HEK293 (cell line): Measurements from ENCODE around the gene CDH24.
"Not testable (repeated sequence)": the region's sequence is repeated elsewhere in the genome, so short reads cannot be mapped to it uniquely, and the experiment has no call there.

Experiments
- CTCF ChIA-PET: fragments of 350-600 bp; formaldehyde crosslinking; extraction: SDS; loops from one replicate; lab custom pipeline; 2021; ENCODE audit warnings: antibody characterized with exemption; lab: Yijun Ruan, JAX
- POLR2A ChIA-PET: fragments of 300-600 bp; formaldehyde crosslinking; extraction: SDS; loops from one replicate; lab custom pipeline; 2020; ENCODE audit warnings: antibody characterized with exemption, inconsistent platforms; lab: Yijun Ruan, JAX
- H3K27ac ChIP-seq: fragments of 200-500 bp; sonication (Bioruptor generic); 2 replicates; pipeline ENCODE4 v1.5.1; 2014; ENCODE audit warnings: low read depth, low read length, control low read depth, inconsistent platforms; ENCODE audit errors: extremely low read depth
- H3K36me3 ChIP-seq, 2 experiments: fragments of 200-500 bp in 1 of 2; sonication (Bioruptor generic) in 1 of 2; 1 replicate in 1 of 2; 2 replicates in 1 of 2; pipeline ENCODE4 v1.5.1; 2014 to 2017; ENCODE audit warnings: inconsistent platforms in 2 of 2, low read length in 2 of 2; ENCODE audit not compliant: control insufficient read depth in 2 of 2, insufficient read depth in 1 of 2
- H3K4me1 ChIP-seq: fragments of 200-500 bp; sonication (Bioruptor generic); 2 replicates; pipeline ENCODE4 v1.5.1; 2014; ENCODE audit warnings: mild to moderate bottlenecking, low read length, inconsistent platforms; ENCODE audit not compliant: control insufficient read depth, insufficient read depth
- H3K4me3 ChIP-seq: 2 replicates; pipeline ENCODE4 v1.5.1; 2011; ENCODE audit warnings: low read depth, mild to moderate bottlenecking, control low read depth, low read length, moderate library complexity
- H3K9me3 ChIP-seq: fragments of 200-500 bp; sonication (Bioruptor generic); 2 replicates; pipeline ENCODE4 v1.5.1; 2014; ENCODE audit warnings: low read depth, low read length, inconsistent platforms; ENCODE audit not compliant: control insufficient read depth, insufficient read depth
- GLIS1 ChIP-seq: fragments of 450-650 bp; formaldehyde crosslinking; IDR thresholded peaks from 2 replicates; pipeline ENCODE4 v1.5.1; 2016; ENCODE audit warnings: missing biosample characterization, missing genetic modification characterization
- HOXA7 ChIP-seq: sonication (generic); formaldehyde crosslinking; IDR thresholded peaks from 2 replicates; pipeline ENCODE4 v1.8.1; 2022; ENCODE audit warnings: missing genetic modification reagents, borderline replicate concordance
- PATZ1 ChIP-seq: fragments of 450-650 bp; formaldehyde crosslinking; IDR thresholded peaks from 2 replicates; pipeline ENCODE4 v1.5.1; 2016; ENCODE audit warnings: missing biosample characterization, missing genetic modification characterization
- SCRT1 ChIP-seq: fragments of 450-650 bp; formaldehyde crosslinking; IDR thresholded peaks from 2 replicates; pipeline ENCODE4 v1.5.1; 2016; ENCODE audit warnings: missing biosample characterization, missing genetic modification characterization, borderline replicate concordance
- ZFP41 ChIP-seq: fragments of 450-650 bp; formaldehyde crosslinking; IDR thresholded peaks from 2 replicates; pipeline ENCODE4 v1.5.1; 2016; ENCODE audit warnings: missing biosample characterization, missing genetic modification characterization, borderline replicate concordance
- ZNF121 ChIP-seq: fragments of 450-650 bp; formaldehyde crosslinking; IDR thresholded peaks from 2 replicates; pipeline ENCODE4 v1.5.1; 2016; ENCODE audit warnings: missing biosample characterization, missing genetic modification characterization
- ZNF132 ChIP-seq: fragments of 450-650 bp; formaldehyde crosslinking; IDR thresholded peaks from 2 replicates; pipeline ENCODE4 v1.5.1; 2017; ENCODE audit warnings: missing biosample characterization, missing genetic modification characterization, borderline replicate concordance
- ZNF223 ChIP-seq: fragments of 450-650 bp; formaldehyde crosslinking; IDR thresholded peaks from 2 replicates; pipeline ENCODE4 v1.5.1; 2016; ENCODE audit warnings: missing biosample characterization, missing genetic modification characterization
- ZNF266 ChIP-seq: fragments of 450-650 bp; formaldehyde crosslinking; IDR thresholded peaks from 2 replicates; pipeline ENCODE4 v1.5.1; 2016; ENCODE audit warnings: missing biosample characterization, missing genetic modification characterization, low read depth
- ZNF426 ChIP-seq: fragments of 450-650 bp; formaldehyde crosslinking; IDR thresholded peaks from 2 replicates; pipeline ENCODE4 v1.5.1; 2017; ENCODE audit warnings: missing biosample characterization, missing genetic modification characterization, mild to moderate bottlenecking, inconsistent platforms, moderate library complexity
- ZNF433 ChIP-seq: fragments of 450-650 bp; formaldehyde crosslinking; IDR thresholded peaks from 2 replicates; pipeline ENCODE4 v1.5.1; 2016; ENCODE audit warnings: missing biosample characterization, missing genetic modification characterization, low read depth
- ZNF548 ChIP-seq: fragments of 450-650 bp; formaldehyde crosslinking; IDR thresholded peaks from 2 replicates; pipeline ENCODE4 v1.5.1; 2016; ENCODE audit warnings: missing biosample characterization, missing genetic modification characterization
- ZNF580 ChIP-seq: fragments of 450-650 bp; formaldehyde crosslinking; IDR thresholded peaks from 2 replicates; pipeline ENCODE4 v1.5.1; 2016; ENCODE audit warnings: missing biosample characterization, missing genetic modification characterization
- ZNF747 ChIP-seq: fragments of 450-650 bp; formaldehyde crosslinking; IDR thresholded peaks from 2 replicates; pipeline ENCODE4 v1.5.1; 2016; ENCODE audit warnings: missing biosample characterization, missing genetic modification characterization
- ZNF76 ChIP-seq: fragments of 450-650 bp; formaldehyde crosslinking; IDR thresholded peaks from 2 replicates; pipeline ENCODE4; 2016; ENCODE audit warnings: low read depth, missing biosample characterization, missing genetic modification characterization, borderline replicate concordance
- ZNF785 ChIP-seq: fragments of 450-650 bp; formaldehyde crosslinking; IDR thresholded peaks from 2 replicates; pipeline ENCODE4 v1.5.1; 2016; ENCODE audit warnings: missing biosample characterization, missing genetic modification characterization
- TF ChIP-seq, protein P1 (sequence below): fragments of 450-650 bp; formaldehyde crosslinking; IDR thresholded peaks from 2 replicates; pipeline ENCODE4 v1.5.1; 2016; ENCODE audit warnings: missing biosample characterization, missing genetic modification characterization

The CDH24 gene

GRCh38 chr14:23005451-23006187 lies 51.7 kb downstream of the CDH24 start:
- Histone ChIP-seq H3K4me3 (no peak overlapping the region), H3K36me3 (no peaks in the 10 kb centered on the region), H3K9me3 (no peaks in the 10 kb centered on the region), H3K27ac (no peak overlapping the region), H3K4me1 (peaks cover 8% of the 10 kb centered on the region; the same call in 1 of the 2 replicates)
- CTCF ChIA-PET: interaction anchor here (0.7 to 4.0 kb wide), 15 partner anchors 9 to 78 kb away, joined by 3 to 53 read pairs (median 5); partner anchors contain the start of genes AJUBA and CDH24
- POLR2A ChIA-PET: interaction anchor here (0.8 to 3.5 kb wide), 12 partner anchors 10 to 66 kb away, joined by 3 to 50 read pairs (median 10); partner anchors contain the start of genes AJUBA, CDH24, HAUS4 and PSMB5
- TF ChIP-seq, protein P1, sequence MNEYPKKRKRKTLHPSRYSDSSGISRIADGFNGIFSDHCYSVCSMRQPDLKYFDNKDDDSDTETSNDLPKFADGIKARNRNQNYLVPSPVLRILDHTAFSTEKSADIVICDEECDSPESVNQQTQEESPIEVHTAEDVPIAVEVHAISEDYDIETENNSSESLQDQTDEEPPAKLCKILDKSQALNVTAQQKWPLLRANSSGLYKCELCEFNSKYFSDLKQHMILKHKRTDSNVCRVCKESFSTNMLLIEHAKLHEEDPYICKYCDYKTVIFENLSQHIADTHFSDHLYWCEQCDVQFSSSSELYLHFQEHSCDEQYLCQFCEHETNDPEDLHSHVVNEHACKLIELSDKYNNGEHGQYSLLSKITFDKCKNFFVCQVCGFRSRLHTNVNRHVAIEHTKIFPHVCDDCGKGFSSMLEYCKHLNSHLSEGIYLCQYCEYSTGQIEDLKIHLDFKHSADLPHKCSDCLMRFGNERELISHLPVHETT (tag by site-specific recombination): no peak
- no peak for TF ChIP-seq ZNF580 (tag by site-specific recombination)
- TF ChIP-seq ZNF548 (tag by site-specific recombination): no peak
- no peak for TF ChIP-seq PATZ1 (tag by site-specific recombination)
- TF ChIP-seq SCRT1 (tag by site-specific recombination): no peak
- TF ChIP-seq ZNF433: no peak
- no peak for TF ChIP-seq ZNF426 (tag by site-specific recombination)
- TF ChIP-seq ZNF266: no peak
- TF ChIP-seq GLIS1 (tag by site-specific recombination): no peak
- TF ChIP-seq ZNF132 (tag by site-specific recombination): no peak
- TF ChIP-seq ZNF76: no peak
- no peak for TF ChIP-seq ZNF785 (tag by site-specific recombination)
- TF ChIP-seq ZNF223 (tag by site-specific recombination): no peak
- TF ChIP-seq HOXA7 (CRISPR knock-in tag): no peak
- no peak for TF ChIP-seq ZFP41 (tag by site-specific recombination)

GRCh38 chr14:23004274-23004673 lies 53.0 kb downstream of the CDH24 start:
- CTCF ChIA-PET: interaction anchor here (0.7 to 1.0 kb wide), 2 partner anchors 17 to 18 kb away, joined by 3 to 9 read pairs; no protein-coding TSS in a partner anchor
- not testable (repeated sequence) for H3K4me3 ChIP-seq, H3K9me3 ChIP-seq, H3K27ac ChIP-seq, H3K4me1 ChIP-seq, H3K36me3 ChIP-seq
- POLR2A ChIA-PET: interaction anchor here (0.9 kb wide), 1 partner anchor 9 kb away, joined by 4 read pairs; no protein-coding TSS in a partner anchor

- H3K36me3 ChIP-seq: no peaks in the 10 kb centered on the region
- POLR2A ChIA-PET: interaction anchor here (2.1 kb wide), 1 partner anchor 56 kb away, joined by 9 read pairs; no protein-coding TSS in a partner anchor
- H3K27ac ChIP-seq: no peak overlapping the region
- no peak overlapping the region for H3K4me3 ChIP-seq
- H3K4me1 ChIP-seq: 0 out of 2 replicates have a peak, but pooled peaks cover 3% of the 10 kb centered on the region
- CTCF ChIA-PET: no interaction called here
- TF ChIP-seq ZNF121 (tag by site-specific recombination) (peak; percentile 69), ZNF747 (tag by site-specific recombination) (no peak)
- no peaks in the 10 kb centered on the region for H3K9me3 ChIP-seq
Observed at GRCh38 chr14:23002592-23002991, 54.7 kb downstream of the CDH24 start.
